Fibroblast of villous mesenchyme (primary cell): ENCODE measurements around the gene SERTAD4. TPM values are rescaled to one million over a fixed set of nuclear protein-coding genes. Genes with fewer than 3 reads are reported as not detected.

Source experiments
- DNase-seq: peaks from one replicate; pipeline ENCODE4 v3.0.0-alpha.2; 2010; ENCODE audit warnings: low read depth
- H3K4me3 ChIP-seq: 2 replicates; pipeline ENCODE4 v1.5.1; 2011; ENCODE audit warnings: low read depth, mild to moderate bottlenecking, low read length
- total RNA-seq: library from RNA; depleted of rRNA; stranded (reverse); fragments of >200 nt; gene quantifications from 2 replicates; pipeline ENCODE4 v1.2.3, GENCODE V29; 2012
- TF ChIP-seq, protein P1 (sequence below): IDR thresholded peaks from 2 replicates; pipeline ENCODE4 v1.5.1; 2012; ENCODE audit warnings: low read depth, mild to moderate bottlenecking, low read length; ENCODE audit not compliant: insufficient read depth

The SERTAD4 gene
- total RNA-seq, 1 donor: 31.1 TPM

DNA sequence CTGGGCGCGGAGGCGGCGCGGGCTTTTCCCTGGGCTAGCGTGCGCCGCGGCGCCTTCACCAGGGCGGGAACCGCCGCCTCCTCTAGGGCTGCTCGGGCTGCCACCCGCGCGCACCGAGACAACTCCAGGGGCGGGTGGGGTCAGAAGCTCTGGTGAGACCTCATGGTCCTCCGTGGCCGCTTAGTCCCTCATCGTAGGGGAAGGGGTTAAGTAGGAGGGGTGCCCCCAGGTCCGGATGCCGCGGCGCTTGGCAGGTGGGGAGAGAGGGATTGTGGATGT, 559 bp downstream of the SERTAD4 start:
- H3K4me3 ChIP-seq: peak overlapping the region; percentile 66
- TF ChIP-seq, protein P1, sequence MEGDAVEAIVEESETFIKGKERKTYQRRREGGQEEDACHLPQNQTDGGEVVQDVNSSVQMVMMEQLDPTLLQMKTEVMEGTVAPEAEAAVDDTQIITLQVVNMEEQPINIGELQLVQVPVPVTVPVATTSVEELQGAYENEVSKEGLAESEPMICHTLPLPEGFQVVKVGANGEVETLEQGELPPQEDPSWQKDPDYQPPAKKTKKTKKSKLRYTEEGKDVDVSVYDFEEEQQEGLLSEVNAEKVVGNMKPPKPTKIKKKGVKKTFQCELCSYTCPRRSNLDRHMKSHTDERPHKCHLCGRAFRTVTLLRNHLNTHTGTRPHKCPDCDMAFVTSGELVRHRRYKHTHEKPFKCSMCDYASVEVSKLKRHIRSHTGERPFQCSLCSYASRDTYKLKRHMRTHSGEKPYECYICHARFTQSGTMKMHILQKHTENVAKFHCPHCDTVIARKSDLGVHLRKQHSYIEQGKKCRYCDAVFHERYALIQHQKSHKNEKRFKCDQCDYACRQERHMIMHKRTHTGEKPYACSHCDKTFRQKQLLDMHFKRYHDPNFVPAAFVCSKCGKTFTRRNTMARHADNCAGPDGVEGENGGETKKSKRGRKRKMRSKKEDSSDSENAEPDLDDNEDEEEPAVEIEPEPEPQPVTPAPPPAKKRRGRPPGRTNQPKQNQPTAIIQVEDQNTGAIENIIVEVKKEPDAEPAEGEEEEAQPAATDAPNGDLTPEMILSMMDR: no peak
- no peak for DNase-seq

DNA sequence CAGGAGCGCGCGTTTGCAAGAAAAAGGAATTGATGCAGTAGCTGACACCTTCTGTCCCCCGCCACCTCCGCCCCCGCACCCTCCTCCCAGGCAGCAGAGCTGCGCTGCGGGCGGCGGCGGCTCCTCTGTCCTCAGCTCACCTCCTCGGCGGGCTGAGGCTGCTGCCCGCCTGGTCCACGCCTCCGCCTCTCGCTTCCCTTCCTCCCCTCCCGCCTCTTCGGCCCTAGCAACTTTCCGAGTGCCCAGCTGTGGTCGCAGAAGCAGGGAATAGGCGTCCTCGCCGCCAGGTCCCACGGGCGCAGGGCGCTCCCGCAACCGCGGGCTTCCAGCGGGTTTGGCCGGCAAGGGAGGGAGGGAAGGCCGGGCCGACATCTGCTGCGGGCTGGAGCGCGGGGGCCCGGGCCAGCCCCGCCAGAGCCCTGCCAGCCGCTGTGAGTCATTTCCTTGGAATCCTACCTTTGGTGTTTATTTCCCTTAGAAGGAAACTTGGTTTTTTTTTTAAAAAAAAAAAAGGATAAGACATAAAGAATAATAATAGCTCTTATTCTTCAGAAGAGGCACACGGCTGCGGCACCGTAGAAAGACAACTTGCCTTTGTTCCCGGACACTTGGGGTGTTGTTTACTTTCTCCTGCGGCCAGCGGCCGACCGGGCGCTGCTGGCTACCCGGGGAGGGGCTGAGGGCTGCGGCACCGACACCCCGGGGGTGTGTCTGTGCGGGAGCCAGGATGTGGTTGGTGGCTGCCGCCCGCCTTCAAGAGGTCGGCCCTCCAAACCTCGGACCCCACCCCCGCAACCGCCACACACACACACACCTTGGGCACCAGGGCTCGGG, 1.1 kb downstream of the SERTAD4 start:
- peak; percentile 44 for DNase-seq
- TF ChIP-seq, protein P1: no peak
- peak overlapping the region; percentile 66 for H3K4me3 ChIP-seq

DNA sequence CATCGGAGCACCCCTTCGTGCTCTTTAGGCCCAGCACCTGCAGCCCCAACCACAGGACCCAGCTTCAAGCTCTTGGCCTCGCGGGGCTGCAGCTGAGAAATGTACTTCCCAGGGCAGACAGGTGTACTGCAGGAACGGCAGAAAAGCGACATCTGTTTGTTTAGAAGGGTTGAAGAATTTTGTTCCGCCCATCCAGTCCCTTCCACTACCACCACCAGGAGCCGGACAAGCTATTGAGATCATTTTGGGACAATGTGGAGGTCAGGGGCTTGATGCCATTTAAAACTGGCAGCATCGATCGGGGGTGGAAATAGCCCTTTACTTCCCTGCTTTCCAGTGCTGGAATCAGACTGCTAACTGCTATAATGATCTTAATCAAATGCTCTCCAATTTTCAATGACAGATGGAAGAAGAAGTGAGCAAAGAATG, 1.7 kb downstream of the SERTAD4 start:
- DNase-seq: no peak
- TF ChIP-seq, protein P1: no peak
- peak overlapping the region; percentile 66 for H3K4me3 ChIP-seq

DNA sequence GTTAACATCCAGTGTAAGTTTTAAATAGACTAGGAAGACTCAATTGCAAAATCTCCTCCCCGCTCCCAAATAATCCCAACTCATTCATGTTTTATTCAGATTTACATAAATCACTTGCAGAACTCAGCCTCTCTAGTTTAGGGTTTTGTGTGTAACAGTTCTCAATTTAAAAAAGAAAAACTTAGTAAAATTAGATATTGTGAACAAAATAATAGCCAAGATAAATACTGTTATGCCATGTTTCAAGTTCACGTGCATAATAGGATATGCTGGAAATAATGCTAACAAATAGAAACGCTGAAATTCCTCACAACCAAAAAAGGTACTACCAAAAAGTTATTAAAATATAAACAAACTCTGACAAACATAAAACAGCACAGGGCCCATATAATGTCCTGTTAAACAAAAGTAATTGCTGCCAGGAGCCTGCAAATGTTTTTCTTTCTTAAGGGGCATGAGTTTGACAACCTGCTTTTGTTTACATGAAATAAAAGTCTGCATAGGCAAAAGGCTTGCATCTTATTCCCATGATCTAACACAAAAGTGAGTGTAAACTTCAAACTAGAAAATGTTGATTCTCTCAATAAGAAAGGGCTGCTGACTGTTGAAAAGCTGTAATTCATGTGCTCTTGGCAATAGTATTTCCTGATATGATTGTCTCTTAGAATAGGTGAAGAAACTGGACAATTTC, 2.9 kb downstream of the SERTAD4 start:
- TF ChIP-seq, protein P1: no peak
- no peak for DNase-seq
- no peak overlapping the region for H3K4me3 ChIP-seq

DNA sequence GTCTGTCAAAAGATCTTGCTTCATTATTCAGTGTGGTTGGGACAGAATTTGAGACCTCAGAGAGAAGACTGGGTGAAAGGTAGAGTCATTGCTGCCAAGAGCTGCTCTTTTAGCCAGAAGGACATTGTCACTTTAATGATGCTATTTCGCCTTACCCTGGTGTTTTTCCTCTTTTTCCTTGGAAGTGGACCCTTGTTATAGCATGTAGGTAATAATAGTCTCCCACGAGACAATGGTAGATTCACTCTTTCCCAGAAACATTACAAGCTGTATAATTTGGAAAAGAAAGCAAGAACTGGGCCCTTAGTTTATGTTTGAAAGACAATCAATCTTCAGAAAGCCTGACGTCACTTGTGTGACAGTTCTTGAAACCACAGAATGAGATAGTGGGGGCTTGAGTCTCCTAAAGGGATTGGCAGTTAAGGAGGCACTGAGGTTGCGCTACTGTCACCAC, 3.8 kb downstream of the SERTAD4 start:
- H3K4me3 ChIP-seq: no peak overlapping the region
- TF ChIP-seq, protein P1: no peak
- peak; percentile 60 for DNase-seq

DNA sequence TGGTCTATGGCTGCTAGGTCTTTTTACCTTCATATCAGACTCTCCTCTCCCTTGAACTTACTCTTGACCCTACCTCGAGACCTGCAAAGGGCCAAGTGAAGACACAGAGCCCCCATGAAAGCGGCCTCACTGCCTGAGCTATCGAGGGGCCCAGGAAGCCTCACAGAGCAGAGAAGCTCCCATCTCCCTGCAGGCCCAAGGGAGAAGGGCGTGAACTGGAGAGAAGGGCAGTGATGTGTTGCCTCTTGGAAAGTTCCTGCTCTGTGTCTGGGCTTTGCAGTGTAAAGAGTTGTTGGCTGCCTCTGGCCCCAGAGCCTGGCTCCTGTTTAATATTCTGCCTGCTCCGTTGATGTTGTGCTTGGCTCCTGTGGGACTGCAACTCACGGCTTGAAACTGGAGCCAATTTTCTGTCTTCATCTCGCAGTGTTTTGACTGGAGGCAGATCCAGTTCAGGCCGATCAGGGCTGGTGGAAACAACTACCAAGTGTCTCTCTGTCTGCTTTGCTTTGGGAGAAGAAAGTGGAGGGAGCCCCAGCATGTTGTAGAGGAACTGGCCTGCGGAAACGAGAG, 4.3 kb downstream of the SERTAD4 start:
- TF ChIP-seq, protein P1: no peak
- DNase-seq: peak; percentile 86
- H3K4me3 ChIP-seq: no peak overlapping the region
